ENCODE data around the gene DYNLT1.
A peak's percentile ranks its signal among the peaks of the same experiment; 100 is the strongest.
"Not testable (repeated sequence)": the region's sequence is repeated elsewhere in the genome, so short reads cannot be mapped to it uniquely, and the experiment has no call there.

DYNLT1 gene

DNA sequence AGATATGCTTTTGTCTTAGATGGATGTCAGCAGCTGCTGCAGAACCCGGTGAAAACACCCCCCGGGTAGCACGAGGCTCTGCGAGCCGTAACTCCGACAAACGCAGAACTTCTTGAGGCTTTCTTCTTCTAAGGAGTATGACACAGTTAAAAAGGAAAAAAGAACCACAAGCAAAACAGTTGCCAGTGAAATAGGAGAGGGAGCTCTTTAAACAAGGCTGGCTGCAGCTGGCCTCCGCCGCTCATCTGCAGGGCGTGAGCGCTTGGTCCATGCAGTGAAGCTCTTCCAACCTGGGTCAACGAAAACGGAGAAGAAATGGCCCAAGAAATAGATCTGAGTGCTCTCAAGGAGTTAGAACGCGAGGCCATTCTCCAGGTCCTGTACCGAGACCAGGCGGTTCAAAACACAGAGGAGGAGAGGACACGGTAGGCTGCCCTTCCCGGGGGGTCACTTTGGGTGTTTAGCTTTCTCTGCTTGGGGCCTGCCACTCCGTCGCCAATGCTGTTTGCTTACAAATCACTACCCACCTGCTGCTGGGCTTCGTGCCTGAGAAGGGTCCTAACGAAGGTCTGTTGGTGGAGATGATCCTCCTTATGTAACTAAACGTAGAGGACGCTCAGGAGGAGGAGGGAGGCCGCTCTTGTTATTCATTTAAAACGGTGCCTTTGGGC is 18.5 kb upstream of the DYNLT1 start:
- no peak for DNase-seq

DNA sequence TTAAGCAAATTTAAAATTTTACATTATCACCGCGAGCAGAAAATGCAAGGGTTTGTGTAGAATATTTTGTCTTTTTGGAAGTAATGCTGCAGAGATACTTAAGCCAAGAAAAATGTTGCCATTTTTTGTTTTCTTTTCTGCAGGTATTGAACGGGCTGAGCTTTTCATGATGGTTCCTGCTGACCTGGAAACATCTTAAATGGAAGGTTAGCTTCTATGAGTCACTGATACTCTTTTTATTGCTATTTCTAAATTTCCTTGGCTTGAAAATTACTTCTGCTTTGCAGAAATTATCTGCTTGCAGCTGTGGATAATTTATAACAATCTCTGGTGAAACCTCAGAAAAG is 18.0 kb upstream of the DYNLT1 start:
- no peak for DNase-seq

DNA sequence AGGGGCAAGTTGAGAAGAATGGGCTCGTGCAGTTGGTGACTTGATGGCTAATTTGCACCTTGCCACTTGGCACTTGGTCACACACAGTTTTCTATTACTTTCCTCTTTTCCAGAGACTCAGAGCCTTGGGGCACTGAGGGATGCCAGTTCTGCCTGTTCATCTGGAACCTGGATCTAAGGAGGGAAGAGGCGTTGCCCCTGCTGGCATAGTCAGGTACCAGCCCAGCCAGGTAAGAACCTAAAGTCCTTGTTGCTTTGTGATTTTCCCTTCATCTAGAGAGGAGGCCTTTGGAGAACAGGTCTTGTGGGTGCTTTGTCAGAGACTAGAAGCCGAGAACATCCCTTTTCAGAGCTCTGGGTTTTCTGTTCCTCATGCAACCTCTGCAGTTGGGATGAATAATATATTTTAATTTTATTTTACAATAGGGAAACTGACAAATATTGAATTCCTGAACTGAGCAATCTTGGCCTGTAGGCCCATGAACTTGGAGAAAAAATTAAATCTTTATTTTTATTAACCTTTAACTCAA is 16.7 kb upstream of the DYNLT1 start:
- DNase-seq, result peak; percentile 55

GRCh38 chr6:158660333-158660754 is 15.8 kb upstream of the DYNLT1 start:
- DNase-seq, result peak; percentile 90

GRCh38 chr6:158656986-158657385 is 12.4 kb upstream of the DYNLT1 start:
- DNase-seq, result not testable (repeated sequence)

GRCh38 chr6:158655569-158656450 is 11.3 kb upstream of the DYNLT1 start:
- peak; percentile 69 for DNase-seq

DNA sequence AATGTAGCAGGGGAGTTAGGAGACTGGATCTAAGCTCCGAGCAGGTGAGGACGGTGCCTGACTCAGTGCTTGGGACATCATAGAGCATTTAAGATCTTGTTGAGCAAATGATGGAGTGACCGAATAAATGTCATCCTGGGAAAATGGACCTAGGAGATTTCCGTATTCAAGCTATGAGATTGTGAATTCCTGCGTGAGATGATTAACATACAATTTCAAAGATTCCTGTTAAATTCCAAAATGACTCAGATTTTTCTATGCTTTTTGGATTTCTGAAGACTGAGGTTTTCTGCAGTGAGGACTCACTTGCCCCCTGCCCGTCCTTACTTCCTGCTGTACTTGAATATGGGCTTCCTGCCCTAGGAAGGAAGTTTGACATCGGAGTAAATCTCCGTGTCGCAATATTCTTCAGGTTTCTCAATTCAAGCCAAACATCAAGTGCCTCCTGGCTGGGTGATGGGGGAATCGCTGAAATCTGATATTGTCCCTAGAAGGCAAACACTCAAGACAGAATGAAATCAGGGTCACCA is 10.5 kb upstream of the DYNLT1 start:
- peak; percentile 25 for DNase-seq

DNA sequence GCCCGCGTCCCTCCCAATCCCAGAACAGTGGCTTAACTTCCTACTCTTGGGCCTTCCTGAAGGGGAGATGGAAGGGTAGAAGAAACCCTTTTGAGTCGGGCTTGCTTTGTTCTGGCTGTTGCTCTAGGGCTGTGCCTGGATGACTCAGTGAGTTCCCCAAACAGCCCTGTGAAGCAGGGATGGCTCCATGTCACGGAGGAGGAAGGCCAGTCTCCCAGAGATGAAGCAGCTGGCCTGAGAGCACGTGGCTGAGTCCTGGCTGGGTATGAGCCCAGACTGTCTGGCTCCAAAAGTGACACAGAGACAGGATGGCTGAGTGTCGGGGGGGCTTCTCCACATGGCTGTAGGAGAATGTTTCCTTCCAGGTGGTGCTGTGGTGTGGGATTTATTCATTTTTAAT is 10.0 kb upstream of the DYNLT1 start:
- DNase-seq, result peak; percentile 28

DNA sequence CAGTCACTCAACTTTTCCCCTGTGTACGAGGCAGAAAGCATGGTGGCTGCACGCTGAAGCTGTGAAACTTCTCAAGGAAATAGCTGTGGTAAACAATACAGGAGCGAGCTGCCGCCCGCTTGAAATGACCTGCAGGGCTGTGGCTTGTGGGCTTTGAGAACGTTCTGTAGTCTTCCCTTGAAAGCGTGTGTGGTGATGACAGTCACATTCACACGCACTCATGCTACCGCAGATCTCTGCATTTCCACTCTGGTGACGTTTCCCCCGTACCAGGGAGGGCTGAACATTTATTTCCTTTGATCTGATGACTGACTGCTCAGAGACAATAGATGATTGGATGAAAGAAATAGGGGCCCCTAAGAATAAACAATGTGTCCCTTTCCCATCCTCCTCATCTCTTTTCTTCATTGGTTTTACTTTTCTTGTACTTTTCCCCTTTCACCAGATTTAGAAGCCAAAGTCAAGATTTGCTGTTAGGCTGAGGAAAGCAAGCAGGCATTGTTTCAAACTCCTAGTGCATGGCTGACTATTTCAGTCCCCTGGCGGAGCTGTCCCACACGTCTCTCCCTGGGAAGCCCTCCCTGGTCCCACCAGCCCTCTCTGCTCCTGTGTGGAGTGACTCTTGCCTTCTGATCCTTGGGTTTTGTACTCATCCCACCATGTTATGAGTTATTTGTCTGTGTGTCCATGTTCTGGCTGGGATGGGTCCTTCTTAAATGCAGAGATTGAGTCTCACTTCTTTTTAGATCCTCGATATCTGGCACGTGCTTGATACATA is 9.2 kb upstream of the DYNLT1 start:
- no peak for DNase-seq

GRCh38 chr6:158651981-158652737 is 7.6 kb upstream of the DYNLT1 start:
- DNase-seq, result not testable (repeated sequence)

DNA sequence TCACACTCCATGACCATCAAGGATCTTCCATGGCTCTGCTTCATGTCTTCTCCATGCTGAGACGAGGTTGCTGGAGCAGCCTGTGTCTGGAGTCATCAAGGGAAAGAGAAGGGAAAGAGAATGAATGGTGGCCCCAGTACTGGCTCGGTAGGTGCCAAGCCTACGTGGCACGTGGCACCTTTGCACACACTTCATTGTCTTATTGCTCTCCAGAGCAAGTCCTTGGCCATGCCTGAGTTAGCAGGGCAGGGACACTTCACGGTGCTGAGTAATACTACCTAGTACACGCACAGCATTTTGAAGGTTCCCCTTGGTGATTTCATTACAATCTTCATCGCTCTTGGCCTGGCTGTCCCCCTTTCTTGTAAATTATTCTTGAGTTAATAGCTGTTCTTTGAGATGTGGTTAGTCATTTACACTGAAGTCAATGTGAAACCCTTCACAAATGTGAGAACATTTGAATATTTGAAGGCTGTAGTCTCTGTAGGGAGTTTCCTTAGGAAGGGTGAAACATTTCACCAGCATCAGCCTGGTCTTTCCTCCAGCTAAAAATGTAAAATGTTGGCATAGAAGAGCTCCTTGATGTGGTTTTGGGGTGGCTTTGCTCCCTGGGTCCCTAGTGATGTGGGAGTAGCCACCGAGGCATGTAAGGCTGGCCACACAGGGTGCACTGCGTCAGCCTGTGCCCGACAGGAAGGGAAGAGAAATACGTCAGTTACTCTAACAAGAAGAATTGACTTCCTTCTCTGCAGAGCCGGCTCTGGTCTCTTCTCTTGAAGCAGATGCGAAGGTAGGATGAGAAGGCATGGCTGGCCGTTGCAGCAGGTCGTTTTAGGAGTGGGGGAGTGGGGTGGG is 5.0 kb upstream of the DYNLT1 start, which contains the start of gene SYTL3:
TSS of gene SYTL3 (plus strand) at position 766 of the 855 bp plus-strand sequence. CDS start 13,215 bp downstream, outside the sequence.
- DNase-seq, result no peak

GRCh38 chr6:158648682-158649131 is 4.2 kb upstream of the DYNLT1 start:
- DNase-seq, result no peak

- DNase-seq, result no peak
These were observed 3.0 kb upstream of the DYNLT1 start for GRCh38 chr6:158647501-158647900.

DNA sequence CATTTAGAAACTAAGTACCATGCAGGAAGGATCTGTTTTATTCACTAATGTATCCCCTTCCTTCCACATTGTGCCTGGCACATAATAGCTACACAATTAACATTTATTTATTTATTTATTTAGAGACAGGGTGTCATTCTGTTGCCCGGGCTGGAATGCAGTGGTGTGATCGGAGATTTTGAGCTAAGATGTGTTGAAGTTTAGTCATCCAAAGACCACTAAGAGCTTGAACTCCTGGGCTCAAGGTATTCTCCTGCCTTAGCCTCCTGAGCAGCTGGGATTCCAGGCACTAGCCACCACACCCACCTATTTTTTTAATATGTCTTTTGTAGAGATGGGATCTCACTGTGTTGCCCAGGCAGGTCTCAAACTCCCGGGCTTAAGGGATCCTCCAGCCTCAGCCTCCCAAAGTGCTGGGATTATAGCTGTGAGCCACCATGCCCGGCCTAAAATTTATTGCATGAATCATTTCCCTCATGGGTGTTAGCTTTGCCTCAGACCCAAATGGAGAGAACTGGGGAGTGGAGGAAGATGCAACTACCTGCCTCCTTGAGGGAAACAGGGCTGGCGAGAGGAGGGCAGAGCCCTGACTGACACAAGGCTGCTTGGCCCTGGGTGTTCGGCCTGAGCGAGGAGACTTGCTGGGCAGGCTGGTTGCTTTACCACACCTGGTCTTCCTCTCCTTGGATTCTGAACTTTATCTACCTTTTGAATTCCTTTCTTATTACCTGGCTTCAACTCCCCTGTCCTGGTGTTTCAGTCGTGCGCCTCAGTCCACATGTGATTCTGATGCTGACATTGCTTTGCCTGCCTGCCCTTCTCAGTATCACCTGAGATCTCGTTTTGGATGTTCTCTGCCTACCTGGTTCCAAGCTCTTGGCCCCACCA is 1.7 kb upstream of the DYNLT1 start:
- DNase-seq, result no peak

DNA sequence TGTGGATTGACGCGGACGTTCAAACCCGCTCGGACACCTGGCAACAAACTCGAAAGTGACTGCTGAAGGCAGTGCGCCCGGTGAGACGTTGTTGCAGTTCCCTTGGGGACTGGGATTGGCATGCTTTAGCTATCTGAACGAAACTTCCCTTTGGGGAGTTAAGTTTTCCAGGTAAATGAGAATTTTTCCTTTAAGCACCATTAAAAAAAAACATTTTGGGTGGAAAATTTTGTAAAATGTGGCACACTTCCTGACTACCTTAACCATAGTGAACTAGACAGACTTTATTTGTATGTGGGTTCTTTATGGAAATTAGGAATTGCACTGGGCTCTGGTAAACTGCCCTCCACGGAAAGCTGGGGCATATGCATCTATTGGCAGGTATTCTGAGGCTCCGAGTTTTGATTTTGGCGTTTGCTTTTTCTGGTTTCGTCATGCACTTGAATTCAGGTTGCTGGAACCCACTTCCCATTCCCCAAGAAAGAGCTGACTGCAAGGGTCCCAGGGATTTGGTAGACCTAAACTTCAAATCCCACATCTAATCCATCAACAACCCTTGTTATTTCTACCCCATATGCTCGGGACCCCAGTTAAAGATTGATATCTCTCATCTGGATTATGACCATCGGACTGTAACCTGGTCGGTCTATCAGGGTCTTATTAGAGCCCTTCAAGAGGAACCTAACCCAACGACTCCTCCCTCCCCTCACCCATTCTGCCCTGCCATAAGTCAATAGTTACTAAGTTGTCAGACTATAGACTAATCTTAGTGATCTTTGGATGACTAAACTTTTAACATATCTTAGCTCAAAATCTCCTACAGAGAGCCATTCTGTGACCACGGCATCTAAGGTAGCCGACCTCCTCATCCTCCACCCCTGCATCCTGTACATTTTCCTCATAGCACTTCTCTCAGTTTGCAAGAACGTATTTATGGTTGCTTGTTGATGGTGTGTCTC is 800 bp upstream of the DYNLT1 start:
- no peak for DNase-seq

DNA sequence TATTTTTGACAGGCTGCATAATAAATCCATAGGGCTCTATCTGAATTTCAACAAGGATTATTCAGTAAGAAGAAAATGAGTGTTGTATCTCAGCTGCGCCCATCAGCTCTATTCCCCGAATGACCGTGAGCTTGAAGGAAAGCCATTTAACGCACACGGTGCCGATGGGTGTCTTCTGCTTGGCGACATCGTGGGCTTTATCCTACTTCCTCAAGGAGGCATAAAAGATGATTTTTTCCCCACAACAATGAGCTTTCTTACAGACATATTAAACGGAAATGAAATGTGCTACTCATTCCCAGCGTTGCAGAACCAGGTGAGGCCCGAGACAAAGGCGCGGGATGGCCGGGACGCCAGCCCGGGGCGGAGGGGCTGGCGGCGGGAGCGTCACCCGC is 710 bp downstream of the DYNLT1 start:
- no peak for DNase-seq

DNA sequence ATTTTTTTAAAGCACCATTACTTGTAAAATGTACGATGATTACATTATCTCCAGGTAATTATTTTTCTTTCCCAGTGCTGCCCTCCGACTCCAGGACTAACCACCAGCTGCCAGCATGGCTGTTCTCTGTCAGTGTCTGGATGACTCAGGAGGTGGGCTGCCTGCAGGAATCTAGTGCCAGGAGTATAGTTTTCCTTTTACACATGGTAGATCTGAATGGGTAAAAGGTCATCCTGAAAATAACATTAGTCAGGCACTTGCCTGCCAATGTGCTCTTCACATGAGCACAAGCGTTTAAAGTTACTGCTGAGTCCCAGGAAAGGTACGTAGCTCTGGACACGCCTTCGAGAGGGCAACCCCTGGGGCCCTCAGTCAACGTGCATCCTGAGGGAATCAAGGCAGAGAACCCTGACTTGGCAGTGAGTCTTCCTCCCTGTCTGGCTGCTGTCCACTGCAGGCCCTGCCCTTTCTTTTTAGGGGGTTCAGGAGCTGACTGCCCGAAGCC is 2.4 kb downstream of the DYNLT1 start:
- DNase-seq, result no peak

GRCh38 chr6:158640519-158640918 is 4.0 kb downstream of the DYNLT1 start:
- no peak for DNase-seq

DNA sequence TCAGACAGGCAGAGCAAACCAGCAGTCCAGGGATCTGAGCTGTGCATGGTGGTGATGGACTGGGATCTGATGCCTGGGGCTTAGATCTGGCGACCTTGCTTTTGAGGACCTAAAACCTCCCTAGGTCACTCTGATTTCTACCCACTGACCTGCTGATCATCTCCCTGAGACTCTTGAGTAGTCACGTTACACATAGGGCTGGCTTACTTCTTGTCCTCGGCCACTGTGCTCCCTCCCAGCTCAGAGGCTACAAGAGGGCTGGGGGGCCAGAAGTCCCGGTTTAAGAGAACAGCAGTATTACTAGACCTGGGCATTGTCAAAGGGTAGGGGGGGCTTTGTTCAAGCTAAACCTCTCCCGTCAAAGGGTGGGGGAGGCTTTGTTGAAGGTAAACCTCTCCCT is 5.5 kb downstream of the DYNLT1 start:
- no peak for DNase-seq

Data from DMS153 (cell line).